Panc1 (cell line): ENCODE data around the gene PSMA5.

Experiments
- POLR2AphosphoS5 ChIP-seq: IDR thresholded peaks from 2 replicates; pipeline ENCODE4 v1.6.1; 2012; ENCODE audit warnings: mild to moderate bottlenecking, low read depth, low read length, moderate library complexity
- TF ChIP-seq, protein P1 (sequence below): fragments of 450-650 bp; IDR thresholded peaks from 2 replicates; pipeline ENCODE4 v1.5.1; 2017; ENCODE audit warnings: mild to moderate bottlenecking

DNA sequence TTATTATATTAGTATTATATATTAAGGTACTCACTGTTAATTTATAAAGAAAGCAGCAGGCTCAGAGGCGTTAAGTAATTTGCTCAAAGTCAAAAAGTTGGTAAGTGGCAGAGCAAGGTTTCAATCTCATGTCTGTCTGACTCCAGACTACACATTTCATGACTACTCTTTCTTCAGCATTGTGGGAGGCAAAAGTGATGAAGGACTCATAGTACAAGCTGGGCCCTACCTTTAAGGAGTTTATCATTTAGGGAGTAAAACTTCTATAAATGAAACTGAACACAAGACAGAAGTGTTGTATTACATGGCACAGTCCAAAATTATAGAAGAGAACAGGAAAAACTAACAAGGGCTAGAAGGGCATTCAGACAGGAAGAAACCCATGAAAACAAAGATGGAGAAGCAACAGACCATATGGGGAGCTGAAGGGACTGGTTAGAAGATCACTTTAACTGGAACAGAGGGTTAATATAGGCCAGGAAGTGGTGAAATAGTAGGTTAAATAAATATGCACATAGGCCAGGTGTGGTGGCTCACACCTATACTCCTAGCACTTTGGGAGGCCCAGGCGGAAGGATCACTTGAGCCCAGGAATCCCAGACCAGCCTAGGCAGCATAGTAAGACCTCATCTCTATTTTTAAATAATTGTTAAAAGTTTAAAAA is 40.1 kb downstream of the PSMA5 start:
- TF ChIP-seq, protein P1, sequence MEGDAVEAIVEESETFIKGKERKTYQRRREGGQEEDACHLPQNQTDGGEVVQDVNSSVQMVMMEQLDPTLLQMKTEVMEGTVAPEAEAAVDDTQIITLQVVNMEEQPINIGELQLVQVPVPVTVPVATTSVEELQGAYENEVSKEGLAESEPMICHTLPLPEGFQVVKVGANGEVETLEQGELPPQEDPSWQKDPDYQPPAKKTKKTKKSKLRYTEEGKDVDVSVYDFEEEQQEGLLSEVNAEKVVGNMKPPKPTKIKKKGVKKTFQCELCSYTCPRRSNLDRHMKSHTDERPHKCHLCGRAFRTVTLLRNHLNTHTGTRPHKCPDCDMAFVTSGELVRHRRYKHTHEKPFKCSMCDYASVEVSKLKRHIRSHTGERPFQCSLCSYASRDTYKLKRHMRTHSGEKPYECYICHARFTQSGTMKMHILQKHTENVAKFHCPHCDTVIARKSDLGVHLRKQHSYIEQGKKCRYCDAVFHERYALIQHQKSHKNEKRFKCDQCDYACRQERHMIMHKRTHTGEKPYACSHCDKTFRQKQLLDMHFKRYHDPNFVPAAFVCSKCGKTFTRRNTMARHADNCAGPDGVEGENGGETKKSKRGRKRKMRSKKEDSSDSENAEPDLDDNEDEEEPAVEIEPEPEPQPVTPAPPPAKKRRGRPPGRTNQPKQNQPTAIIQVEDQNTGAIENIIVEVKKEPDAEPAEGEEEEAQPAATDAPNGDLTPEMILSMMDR: no peak
- TF ChIP-seq POLR2AphosphoS5: no peak
